ENCODE measurements around the gene RALGAPA2.
A peak's percentile ranks its signal among the peaks of the same experiment; 100 is the strongest.

The RALGAPA2 gene

DNA sequence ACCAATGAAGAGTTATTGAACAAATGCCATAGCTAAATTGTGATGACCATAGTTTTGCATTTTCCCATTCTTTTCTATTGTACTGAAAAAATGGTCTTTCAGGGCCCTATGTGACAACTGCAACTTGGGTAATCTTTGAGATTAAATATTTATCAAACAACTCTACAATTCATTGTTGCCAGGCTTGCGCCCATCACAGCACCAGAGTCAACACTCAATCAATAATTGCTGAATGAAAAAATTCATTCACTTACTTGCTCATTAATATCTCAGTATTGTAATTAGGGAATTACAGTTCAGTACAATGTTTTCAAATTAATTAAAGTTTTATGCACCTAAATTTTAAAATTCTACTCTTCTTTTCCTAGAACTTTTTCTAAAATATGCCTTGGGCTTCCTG is 7.7 kb upstream of the RALGAPA2 start:
- no peak for DNase-seq (ENCODE audit: low spot score)

DNA sequence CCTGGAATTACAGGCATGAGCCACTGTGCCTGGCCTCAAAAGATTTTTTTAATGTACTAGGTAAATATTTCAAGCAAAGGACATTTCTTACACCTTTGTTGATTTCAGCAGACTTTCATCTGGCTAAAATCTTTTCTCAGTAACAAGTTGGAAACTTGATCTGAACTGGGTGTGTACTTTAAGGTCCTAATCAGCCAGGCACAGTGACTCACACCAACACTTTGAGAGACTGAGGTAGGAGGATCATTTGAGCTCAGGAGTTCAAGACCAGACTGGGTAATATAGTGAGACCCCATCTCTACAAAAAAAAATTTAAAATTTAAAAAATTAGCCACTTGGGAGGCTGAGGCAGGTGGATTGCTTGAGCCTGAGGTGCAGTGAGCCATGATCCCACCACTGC is 7.0 kb upstream of the RALGAPA2 start:
- DNase-seq (ENCODE audit: low spot score) = no peak

DNA sequence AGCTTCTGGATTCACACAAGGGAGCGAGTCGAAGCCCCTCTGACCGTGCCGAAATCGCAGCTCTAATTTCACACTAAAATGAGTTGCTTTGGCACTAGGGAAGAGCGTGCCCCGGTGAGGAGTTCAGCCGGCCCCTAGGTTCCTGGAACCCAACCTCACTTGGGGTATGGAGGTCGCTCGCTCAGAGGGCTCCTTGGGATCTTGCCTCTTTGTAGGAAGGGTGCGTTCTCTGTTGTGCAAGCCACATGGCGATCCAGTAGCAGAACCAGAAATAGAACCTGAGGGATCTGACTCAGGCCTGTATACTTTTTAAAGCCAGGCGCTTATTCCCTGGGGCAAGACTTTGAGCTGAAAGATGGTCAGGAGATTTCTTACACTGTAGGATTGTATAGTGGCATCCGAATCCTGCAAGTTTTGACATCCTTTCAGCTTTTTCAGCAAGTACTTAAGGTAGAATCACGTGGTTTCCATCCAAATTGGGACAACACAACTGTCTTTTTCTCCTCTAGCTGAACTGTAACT is 861 bp upstream of the RALGAPA2 start:
- no peak for DNase-seq (ENCODE audit: low spot score)

DNA sequence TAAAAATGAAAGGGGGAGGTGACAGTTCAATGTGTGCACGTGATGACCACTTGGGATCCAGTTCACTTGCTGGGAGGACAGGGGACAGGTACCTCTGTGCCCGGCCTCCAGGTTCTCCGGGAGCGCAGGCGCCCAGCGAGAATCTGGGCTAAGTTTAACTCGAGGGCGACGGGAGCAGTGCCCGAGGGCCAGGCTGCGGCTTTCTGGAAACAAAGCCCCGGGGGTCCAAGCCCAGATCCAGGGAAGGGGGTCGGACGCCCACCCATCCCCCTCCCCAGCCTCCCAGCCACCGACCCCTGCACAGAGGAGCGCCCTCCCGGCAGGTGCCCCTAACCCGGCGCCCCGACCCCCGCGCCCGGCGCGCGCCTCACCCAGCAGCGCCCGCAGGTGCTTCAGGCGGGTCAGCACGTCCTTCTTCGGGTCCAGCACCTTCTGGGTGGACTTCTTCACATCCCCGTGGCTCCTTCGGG is 405 bp downstream of the RALGAPA2 start:
- DNase-seq (ENCODE audit: low spot score) = peak; percentile 5

DNA sequence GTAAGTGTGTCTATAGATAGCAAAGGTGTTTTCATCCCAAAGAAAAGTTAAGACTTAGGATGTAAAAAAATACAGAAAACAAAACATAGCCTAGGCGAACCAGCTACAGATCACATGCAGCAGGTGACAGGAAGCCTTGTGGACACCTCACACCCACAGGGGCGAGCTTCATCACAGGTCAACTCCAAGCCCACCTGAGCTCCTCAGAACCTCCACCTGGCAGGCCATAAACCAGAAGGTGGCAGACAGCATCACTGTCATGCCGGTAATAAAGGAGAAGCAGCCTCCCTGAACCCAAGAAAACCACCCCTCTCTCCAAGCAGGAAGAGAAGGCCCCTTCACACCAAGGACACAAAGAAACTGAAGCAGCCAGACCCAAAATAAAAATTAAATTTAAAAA is 1.0 kb downstream of the RALGAPA2 start:
- DNase-seq (ENCODE audit: low spot score) = peak; percentile 17

DNA sequence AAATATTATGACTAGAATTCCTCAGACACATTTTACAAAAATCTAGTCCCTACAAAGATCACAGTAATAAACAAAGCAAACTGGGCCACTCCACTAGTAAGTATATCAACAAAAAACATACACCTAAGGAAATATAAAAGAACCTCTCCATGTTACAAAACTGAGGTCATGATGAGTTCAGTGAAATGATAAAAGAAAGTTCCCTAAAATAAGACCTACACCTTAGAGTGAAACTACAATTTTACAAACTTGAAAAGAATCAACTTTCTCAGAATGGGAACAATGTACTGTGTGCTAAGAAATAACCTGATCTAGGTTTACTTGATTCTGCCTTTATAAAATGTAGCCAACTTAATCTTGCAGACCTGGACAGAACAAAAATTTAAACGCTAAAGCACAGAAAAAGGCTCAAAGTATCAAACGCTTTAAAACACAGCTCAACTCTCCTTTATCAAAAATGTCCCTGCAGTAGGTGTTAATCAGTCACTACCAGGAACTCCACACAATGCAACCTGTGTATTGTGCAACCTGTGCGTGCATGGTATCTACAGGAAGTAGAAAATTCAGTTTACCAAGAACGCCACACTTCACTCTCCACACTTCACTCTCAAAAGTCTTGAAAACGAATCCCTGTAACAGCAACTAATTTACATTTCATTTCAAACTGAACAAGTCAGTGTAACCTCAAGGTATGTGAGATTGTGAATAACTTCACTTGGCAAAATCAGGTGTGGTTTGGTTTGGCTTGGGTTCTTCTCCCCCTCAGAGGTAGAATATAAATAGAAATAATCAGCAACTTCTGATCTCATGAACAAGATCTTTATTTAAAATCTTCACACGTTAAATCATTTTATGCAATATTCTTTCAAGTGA is 1.8 kb downstream of the RALGAPA2 start:
- no peak for DNase-seq (ENCODE audit: low spot score)

DNA sequence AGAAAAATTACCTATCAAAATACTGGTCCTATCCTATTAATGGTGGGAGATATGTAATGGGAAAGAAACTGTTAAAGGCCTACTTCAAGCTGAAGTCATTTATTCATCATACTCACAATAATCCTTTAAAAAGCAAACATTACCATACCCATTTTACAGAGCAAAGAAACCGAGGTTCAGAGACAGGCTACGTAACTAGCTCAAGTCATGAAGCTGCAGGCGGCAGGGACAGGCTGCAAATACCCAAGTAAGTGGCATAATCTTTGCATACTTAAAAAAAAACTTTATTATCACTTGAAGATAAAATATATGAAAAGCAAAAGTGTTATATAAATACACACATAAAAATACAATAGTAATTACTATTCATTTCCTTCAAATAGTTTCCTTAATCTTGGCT is 2.6 kb downstream of the RALGAPA2 start:
- DNase-seq (ENCODE audit: low spot score) = no peak

DNA sequence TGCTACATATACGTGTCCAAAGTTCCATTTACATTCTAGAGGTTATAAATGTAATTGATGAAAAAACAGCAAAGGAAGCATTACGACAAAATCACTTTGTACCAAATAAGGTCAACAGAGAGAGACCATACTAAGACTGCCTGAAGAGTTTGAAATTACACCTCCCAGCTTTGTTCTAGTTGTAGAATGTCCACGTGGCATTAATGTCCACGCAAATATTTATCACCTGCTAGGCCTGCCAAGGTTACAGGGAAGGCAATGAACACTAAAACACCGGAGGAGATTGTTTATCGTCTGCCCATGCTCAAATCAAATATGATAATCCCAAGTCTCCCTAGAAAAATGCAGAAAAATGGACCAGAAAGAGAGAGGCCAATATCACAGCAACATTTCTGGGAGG is 6.2 kb downstream of the RALGAPA2 start:
- no peak for DNase-seq (ENCODE audit: low spot score)

DNA sequence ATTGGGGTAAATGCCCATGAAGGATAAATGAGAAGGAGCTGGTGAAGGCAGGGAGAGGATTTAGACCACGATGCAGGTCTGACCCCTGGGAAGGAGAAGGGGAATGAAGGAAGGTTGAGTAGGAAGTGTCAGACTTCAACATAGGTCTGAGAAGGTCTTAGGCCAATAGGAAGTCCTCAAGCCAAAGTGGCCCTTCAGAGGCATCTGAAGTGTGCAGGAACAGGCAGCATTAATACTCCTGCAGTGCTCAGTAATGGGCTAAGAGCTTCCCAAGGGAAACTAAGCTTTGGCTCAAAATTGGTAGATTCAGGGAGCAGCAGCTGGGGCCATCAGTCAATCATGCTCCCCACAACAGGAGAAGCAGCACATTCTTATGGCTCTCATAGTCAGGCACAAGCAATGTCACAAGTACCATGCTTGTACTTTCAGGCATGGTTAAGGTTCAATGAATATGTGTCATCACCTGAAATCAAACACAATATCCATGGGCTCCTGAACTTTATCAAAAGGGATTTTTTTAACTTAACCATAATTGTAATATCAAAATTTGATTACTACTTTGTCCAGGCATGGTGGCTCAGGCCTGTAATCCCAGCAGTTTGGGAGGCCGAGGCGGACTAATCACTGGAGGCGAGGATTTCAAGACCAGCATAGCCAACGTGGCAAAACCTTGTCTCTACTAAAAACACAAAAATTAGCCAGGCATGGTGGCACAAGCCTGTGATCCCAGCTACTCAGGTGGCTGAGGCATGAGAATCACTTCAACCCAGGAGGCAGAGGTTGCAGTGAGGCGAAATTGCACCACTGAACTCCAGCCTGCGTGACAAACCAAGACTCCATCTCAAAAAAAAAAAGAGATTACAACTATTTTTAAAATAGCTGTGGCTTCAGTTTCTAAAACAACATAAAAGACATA is 9.9 kb downstream of the RALGAPA2 start:
- no peak for DNase-seq (ENCODE audit: low spot score)

DNA sequence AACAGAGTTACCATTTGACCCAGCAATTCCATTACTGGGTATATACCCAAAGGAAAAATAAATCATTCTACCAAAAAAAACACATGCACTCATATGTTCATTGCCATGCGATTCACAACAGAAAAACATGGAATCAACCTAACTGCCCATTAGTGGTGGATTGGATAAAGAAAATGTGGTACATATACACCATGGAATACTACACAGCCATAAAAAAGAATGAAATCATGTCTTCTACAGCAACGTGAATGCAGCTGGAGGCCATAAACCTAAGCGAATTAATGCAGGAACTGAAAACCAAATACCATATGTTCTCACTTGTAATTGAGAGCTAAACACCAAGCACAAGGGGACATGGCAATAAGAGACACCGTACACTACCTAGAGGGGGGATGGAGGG is 12.5 kb downstream of the RALGAPA2 start:
- no peak for DNase-seq (ENCODE audit: low spot score)

DNA sequence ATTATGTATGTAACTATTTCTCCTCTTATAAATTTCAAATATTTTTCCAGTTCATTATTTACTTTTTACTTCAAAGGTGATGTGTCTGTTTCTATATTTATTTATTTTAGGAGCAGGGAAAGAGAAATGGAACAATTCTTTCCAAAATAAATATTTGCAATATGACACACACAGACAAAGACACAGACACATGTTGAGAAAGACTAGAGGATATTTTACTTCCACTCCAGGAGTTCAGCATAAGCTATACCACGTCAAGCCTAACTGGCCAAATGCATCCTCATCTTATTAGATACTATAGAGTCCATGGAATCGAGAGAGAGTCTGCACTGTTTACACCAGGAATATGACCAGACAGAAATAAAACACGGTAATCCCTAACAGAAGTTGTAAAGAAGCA is 13.3 kb downstream of the RALGAPA2 start:
- DNase-seq (ENCODE audit: low spot score) = no peak

DNA sequence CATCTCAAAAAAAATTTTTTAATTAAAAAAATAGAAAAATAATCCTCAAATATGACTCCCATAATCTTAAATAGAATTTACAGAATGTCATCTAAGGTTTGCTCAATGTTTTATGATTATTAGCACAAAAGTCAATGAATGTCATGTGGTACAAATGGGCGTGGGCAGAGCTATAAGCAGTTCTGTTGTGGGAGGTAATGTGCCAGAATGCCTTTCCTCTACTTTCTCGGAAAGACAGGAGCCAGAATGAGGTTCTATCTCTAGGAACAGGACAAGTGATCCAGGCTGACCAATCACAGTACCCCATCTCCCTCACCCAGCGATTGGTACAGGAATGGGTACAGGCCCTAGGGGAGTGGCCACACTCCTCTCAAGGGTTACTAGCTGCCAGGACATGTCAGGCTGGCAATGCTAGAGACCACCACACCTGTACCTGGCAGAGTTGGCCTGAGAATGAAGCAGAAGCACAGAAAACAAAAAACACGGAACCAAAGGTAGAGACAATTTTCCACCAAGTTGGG is 15.1 kb downstream of the RALGAPA2 start:
- no peak for DNase-seq (ENCODE audit: low spot score)

DNA sequence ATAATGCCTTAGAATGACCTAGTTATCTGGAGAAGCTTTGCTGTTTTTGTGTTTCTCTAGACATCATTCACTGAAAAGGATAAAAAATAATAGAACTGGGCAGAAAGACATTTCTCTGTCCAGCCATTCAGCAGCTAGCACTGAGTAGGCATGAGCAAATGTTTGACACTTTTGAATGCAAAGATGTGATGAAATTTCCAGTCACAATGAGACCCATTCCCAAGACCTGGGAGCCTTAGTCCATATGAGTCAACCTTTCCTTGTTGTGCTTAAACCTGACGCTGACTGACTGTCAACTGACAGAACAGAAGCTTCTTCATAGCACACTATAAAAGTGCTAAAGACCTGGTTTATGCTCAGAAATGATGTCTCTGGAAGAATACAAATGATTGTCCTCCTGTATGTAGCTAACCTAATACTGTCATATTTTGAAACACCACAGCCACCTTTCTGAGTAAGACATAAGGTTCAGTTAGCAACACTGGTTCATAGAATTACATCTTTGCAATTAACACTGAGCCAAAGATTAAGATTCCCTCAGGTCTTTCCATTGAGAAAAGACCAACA is 17.1 kb downstream of the RALGAPA2 start:
- DNase-seq (ENCODE audit: low spot score) = no peak

DNA sequence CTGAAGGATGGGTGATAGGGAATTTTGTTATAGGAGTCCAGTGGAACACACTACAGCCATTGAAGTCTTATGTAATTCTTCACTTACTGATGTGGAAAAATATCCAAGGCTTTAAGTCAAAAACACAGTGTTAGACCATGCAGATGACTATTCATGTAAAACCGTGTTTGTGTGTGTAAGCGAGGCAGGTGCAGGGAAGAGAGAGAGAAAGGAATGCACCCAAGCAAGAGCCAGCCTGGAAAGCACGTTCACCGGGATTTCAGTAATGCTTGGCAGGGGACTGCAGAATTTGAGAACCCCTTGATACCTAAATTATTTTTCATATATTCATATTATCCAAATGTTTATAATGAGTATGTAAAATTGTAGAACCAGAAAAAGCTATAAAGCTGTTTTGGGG is 17.9 kb downstream of the RALGAPA2 start:
- DNase-seq (ENCODE audit: low spot score) = no peak

DNA sequence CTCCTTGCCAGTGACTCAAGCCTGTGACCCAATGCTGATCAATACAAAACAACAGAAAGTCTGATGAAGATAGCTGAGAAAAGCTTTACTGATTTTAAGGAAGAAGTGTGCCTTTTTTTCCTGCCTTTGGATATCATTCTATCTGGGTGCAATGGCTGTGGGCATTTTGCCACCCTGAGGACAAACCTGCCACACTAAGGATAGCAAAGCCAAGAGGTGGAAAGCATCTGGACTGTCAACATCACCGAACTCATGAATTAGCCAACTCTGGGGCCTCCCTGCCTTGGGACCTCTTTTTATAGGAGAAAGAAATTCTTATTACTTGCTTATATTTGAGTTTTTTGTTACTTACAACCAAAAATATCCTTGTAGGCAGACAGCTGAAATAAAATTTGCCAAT is 19.9 kb downstream of the RALGAPA2 start:
- DNase-seq (ENCODE audit: low spot score) = no peak

DNA sequence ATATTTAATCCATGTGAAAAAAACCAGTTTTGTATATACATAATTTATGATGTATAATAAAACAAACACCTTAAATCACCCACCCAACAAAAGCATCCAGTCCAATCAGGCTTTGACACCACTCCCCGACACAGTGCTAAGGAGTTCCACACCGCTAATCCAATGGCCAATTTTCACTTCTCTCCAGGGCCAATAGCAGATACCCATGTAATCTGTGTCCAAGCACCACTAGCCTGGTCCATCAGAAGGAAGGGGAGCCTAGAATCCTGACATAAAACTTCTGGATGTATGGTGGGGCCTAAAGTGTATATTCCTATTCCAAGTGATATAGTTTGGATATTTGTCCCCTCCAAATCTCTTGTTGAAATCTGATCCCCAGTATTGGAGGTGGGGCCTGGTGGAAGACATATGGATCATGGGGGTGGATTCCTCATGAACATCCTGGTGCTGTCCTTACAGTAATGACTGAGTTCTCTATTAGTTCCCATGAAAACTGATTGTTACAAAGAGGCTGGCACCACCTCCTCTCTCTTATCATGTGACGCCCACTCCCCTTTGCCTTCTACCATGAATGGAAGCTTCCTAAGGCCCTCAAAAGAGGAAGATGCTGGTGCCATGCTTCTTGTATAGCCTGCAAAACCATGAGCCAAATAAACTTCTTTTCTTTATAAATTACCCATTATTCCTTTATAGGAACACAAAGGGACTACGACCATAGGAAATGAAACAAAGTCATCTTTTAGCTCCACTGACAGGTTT is 20.8 kb downstream of the RALGAPA2 start:
- DNase-seq (ENCODE audit: low spot score) = no peak

DNA sequence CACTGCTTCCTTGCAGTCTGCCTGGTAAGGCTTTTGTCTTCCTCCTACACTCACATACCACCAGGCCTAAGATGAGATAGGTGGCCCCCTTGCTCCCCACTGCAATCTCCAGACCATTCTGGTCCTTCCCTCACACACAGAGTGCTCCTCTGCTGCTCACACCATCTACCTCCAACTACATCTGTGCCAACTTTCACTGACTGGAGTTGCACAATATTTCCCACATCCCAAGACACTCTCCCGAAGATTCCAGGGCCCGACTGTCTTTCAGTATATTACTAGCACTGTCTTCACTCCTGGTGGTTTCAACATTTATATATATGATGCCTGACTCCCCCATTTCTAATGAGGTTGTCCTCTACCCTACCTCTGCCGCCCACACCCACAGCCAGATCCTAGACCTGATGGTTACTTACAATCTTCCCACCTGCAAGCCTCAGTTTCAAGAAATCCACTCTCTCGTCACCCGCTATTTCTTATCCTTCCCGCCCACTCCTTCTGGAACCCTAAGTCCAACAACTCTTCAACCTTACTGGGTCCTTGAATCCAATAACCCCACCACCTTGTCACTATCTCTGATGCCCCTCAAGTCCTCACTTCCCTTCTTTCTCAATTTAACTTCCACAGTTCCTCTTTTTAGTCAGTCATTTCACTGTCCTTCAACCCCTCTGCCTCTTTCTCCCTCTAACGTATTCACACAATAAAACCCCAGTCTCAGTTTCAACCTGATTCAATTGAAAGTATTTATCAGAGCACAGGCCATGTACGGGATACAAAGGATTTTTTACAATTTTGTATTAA is 21.6 kb downstream of the RALGAPA2 start:
- DNase-seq (ENCODE audit: low spot score) = peak; percentile 21

DNA sequence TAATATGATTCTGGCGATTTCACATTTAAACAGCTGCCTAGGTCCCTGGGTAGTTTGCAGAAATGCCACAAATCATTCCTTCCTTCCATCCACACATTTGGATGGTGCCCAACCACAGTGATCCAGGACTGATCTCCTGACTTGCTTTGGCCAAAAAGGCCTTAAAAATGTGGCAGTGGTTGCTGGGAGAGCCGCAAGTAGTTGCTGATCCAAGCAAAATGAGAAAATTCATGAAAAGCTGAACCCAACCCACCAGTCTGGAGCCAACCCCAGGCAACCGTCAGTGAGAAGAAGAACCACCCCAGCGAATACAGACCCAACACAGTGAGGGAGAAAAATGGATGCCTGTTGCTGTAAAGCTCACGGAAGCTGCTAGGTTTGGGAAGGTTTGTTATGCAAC is 25.1 kb downstream of the RALGAPA2 start:
- no peak for DNase-seq (ENCODE audit: low spot score)

DNA sequence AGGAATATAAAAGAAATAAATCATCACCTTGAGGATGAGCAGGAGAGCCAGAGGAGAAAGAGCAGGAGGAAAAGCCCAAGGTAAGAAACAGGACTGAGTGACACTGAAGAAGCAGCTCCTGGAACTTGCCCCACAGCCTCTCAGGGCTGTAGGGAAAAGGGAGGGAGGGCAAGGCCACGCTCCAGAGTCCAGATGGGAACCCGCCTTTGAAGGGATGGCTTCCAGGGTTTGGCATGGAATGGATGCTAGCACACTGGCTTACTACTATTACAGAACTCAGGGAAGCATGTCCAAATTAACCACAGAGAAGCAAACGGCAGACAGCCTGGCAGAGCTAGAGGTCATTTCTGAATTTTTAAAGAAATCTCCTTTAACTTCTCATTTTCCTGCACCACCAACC is 26.8 kb downstream of the RALGAPA2 start:
- no peak for DNase-seq (ENCODE audit: low spot score)

DNA sequence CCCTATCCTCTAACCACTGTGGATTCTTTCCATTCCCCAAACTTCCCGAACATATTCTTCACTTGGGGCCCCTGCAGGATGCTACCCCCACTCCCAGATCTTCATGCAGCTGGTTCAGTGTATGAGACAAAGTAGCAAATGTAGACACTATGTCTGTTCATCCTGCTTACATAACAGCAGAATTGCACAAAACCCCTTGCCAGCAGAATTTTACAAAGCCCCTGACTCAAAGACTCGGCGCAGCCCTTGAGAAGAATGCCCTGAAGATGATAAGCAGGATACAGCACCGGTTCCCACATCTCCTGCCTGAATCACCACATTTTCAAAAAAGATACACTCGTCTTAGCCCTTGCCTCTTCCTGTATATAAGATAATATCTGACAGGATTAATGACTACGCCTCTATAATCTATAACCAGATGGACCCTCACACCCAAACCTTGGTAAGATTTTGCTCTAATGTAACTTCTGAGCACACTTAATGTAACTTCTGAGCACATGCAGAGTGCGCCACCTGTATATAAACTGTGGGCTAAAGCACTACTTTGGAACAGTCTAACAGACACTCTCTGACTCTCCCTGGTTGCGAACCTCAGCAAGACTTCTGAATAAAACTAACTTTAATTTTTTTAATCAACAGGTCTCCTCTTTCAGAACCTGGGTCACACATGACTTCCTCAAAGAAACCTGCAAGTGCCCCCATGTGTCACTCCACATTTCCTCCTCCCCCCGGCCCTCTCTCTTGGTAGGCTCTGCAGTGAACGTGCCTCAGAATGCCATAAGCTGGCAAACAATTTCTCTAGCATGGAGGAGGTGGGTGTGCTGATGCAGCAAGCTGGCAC is 28.7 kb downstream of the RALGAPA2 start:
- no peak for DNase-seq (ENCODE audit: low spot score)

All from germinal center (tissue), 1 donor.